Subcutaneous abdominal adipose tissue (tissue), 5 donors: ENCODE results near the gene NHERF2.

Experiments
- H3K27ac ChIP-seq: one replicate; pipeline ENCODE4 v1.7.0; 2013; ENCODE audit warnings: low read depth, mild to moderate bottlenecking, inconsistent platforms, low read length, moderate library complexity
- H3K27me3 ChIP-seq, 5 donors: one replicate each; pipeline ENCODE4 v1.7.0; 2013; ENCODE audit warnings: low read length in 5 of 5, inconsistent platforms in 1 of 5; ENCODE audit not compliant: control insufficient read depth in 5 of 5, insufficient read depth in 4 of 5
- H3K36me3 ChIP-seq, 5 donors: one replicate each; pipeline ENCODE4 v1.7.0; 2013; ENCODE audit warnings: low read length in 5 of 5; ENCODE audit not compliant: control insufficient read depth in 5 of 5, insufficient read depth in 5 of 5
- H3K4me1 ChIP-seq, 5 donors: one replicate each; pipeline ENCODE4 v1.7.0; 2013; ENCODE audit warnings: low read length in 5 of 5, mild to moderate bottlenecking in 3 of 5, moderate library complexity in 1 of 5; ENCODE audit not compliant: control insufficient read depth in 5 of 5, insufficient read depth in 5 of 5
- H3K4me3 ChIP-seq, 5 donors: one replicate each; pipeline ENCODE4 v1.7.0; 2013; ENCODE audit warnings: low read length in 5 of 5, low read depth in 1 of 5
- H3K9ac ChIP-seq, 5 donors: one replicate each; pipeline ENCODE4 v1.7.0; 2013; ENCODE audit warnings: low read length in 5 of 5, mild to moderate bottlenecking in 4 of 5, moderate library complexity in 3 of 5
- H3K9me3 ChIP-seq, 5 donors: one replicate each; pipeline ENCODE4 v1.7.0; 2013; ENCODE audit warnings: low read length in 5 of 5; ENCODE audit not compliant: control insufficient read depth in 5 of 5
- donor health status: healthy.
- donor health status: healthy.
- donor health status: healthy.
- donor health status: healthy.
- donor health status: healthy.

Gene NHERF2

GRCh38 chr16:2015117-2015946 is 11.4 kb upstream of the NHERF2 start:
- Histone ChIP-seq H3K9ac (no peak overlapping the region), H3K4me3 (no peak overlapping the region), H3K9me3 (no peaks in the 10 kb centered on the region), H3K4me1 (peaks cover 3 to 14% (median 9%) of the 10 kb centered on the region in 5 donors), H3K27ac (no peak overlapping the region), H3K27me3 (peaks cover 8 to 24% (median 22%) of the 10 kb centered on the region in 5 donors), H3K36me3 (no peaks in the 10 kb centered on the region)

GRCh38 chr16:2015947-2016208 is 10.8 kb upstream of the NHERF2 start:
- Histone ChIP-seq H3K36me3 (no peaks in the 10 kb centered on the region), H3K27ac (no peak overlapping the region), H3K9ac (no peak overlapping the region), H3K4me3 (no peak overlapping the region), H3K4me1 (peaks cover 0 to 12% (median 7%) of the 10 kb centered on the region in 5 donors), H3K27me3 (peaks cover 12 to 30% (median 28%) of the 10 kb centered on the region in 5 donors), H3K9me3 (no peaks in the 10 kb centered on the region)

GRCh38 chr16:2016407-2016922 is 10.2 kb upstream of the NHERF2 start:
- Histone ChIP-seq H3K27ac (no peak overlapping the region), H3K27me3 (peaks cover 13 to 33% (median 30%) of the 10 kb centered on the region in 5 donors), H3K4me1 (peaks cover 0 to 12% (median 7%) of the 10 kb centered on the region in 5 donors), H3K36me3 (no peaks in the 10 kb centered on the region), H3K4me3 (no peak overlapping the region), H3K9ac (no peak overlapping the region), H3K9me3 (no peaks in the 10 kb centered on the region)

GRCh38 chr16:2019518-2019920 is 7.2 kb upstream of the NHERF2 start, which contains the start of gene NPW:
Gene NPW, plus strand, starts transcription at chr16:2019785.
- Histone ChIP-seq H3K4me1 (peaks cover 0 to 32% (median 25%) of the 10 kb centered on the region in 5 donors), H3K27ac (no peak within 1 kb of the TSS), H3K9me3 (no peaks in the 10 kb centered on the region), H3K4me3 (peak within 1 kb of the TSS in 1 of 5 donors; percentile 16), H3K36me3 (no peaks in the 10 kb centered on the region), H3K27me3 (peaks cover 21 to 37% (median 33%) of the 10 kb centered on the region in 5 donors), H3K9ac (no peak within 1 kb of the TSS)

- no peak overlapping the region for H3K9ac ChIP-seq
- no peaks in the 10 kb centered on the region for H3K9me3 ChIP-seq
- peaks cover 21 to 37% (median 33%) of the 10 kb centered on the region in 5 donors for H3K27me3 ChIP-seq
- no peak overlapping the region for H3K27ac ChIP-seq
- H3K4me1 ChIP-seq: peaks cover 0 to 36% (median 29%) of the 10 kb centered on the region in 5 donors
- H3K4me3 ChIP-seq: peak overlapping the region in 1 of 5 donors; percentile 16
- no peaks in the 10 kb centered on the region for H3K36me3 ChIP-seq
Observed at GRCh38 chr16:2019921-2020831, 6.5 kb upstream of the NHERF2 start.

- Histone ChIP-seq H3K36me3 (no peaks in the 10 kb centered on the region), H3K9ac (peak overlapping the region in 2 of 5 donors; percentile 30 to 43), H3K27me3 (peaks cover 21 to 32% (median 28%) of the 10 kb centered on the region in 5 donors), H3K27ac (peak overlapping the region; percentile 50), H3K4me1 (peaks cover 0 to 57% (median 46%) of the 10 kb centered on the region in 5 donors), H3K4me3 (peak overlapping the region in 4 of 5 donors; percentile 47 to 65 (median 60)), H3K9me3 (no peaks in the 10 kb centered on the region)
Observed at GRCh38 chr16:2022723-2023091, 4.0 kb upstream of the NHERF2 start.

- no peaks in the 10 kb centered on the region for H3K9me3 ChIP-seq
- H3K4me3 ChIP-seq: peak overlapping the region; percentile 58 to 75 (median 63)
- peak overlapping the region in 3 of 5 donors; percentile 30 to 66 (median 43) for H3K9ac ChIP-seq
- peak overlapping the region; percentile 50 for H3K27ac ChIP-seq
- H3K27me3 ChIP-seq: peaks cover 21 to 32% (median 25%) of the 10 kb centered on the region in 5 donors
- peaks cover 3 to 64% (median 52%) of the 10 kb centered on the region in 5 donors for H3K4me1 ChIP-seq
- no peaks in the 10 kb centered on the region for H3K36me3 ChIP-seq
Observed at GRCh38 chr16:2023092-2024031, 3.3 kb upstream of the NHERF2 start.

GRCh38 chr16:2024032-2024420 is 2.7 kb upstream of the NHERF2 start:
- peaks cover 19 to 28% (median 23%) of the 10 kb centered on the region in 5 donors for H3K27me3 ChIP-seq
- H3K27ac ChIP-seq: peak overlapping the region; percentile 50

GRCh38 chr16:2025251-2025650 is 1.5 kb upstream of the NHERF2 start:
- H3K36me3 ChIP-seq: peaks cover 0 to 7% (median 7%) of the 10 kb centered on the region in 5 donors
- peaks cover 4 to 72% (median 56%) of the 10 kb centered on the region in 5 donors for H3K4me1 ChIP-seq
- H3K9me3 ChIP-seq: no peaks in the 10 kb centered on the region
- no peak overlapping the region for H3K9ac ChIP-seq
- peaks cover 9 to 16% (median 12%) of the 10 kb centered on the region in 5 donors for H3K27me3 ChIP-seq
- H3K27ac ChIP-seq: no peak overlapping the region
- H3K4me3 ChIP-seq: no peak overlapping the region

More at GRCh38 chr16:2024032-2024420, 2.7 kb upstream of the NHERF2 start:
- Histone ChIP-seq H3K36me3 (no peaks in the 10 kb centered on the region), H3K4me1 (peaks cover 4 to 70% (median 59%) of the 10 kb centered on the region in 5 donors), H3K9me3 (no peaks in the 10 kb centered on the region), H3K4me3 (peak overlapping the region in 2 of 5 donors; percentile 58 to 65), H3K9ac (peak overlapping the region in 1 of 5 donors; percentile 66)
